Activated gamma-delta T cell (primary cell): ENCODE data around the gene TXNDC11.

Source experiments
- DNase-seq: peaks from one replicate; lab custom pipeline; 2025; lab: John Stamatoyannopoulos, UW

Gene TXNDC11

DNA sequence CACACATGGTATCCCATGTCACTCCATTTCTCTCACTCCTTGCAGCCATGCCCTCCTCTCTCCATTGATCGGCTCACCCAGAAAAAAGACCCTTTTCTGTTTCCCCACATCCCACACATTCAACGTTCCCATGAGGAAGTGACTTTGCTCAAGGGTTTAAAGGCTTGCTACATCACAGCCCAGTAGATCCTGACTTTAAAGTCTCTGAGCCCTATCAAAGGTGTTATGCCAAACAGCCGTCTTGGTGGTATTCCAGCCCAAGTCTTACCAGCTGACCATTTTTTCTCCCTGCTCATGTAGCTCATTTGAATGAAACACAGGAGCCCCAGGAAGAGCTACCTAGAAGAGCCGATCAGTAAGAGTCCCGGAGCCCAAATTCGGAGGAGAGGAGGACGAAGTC lies 7.4 kb upstream of the TXNDC11 start:
- no peak for DNase-seq

DNA sequence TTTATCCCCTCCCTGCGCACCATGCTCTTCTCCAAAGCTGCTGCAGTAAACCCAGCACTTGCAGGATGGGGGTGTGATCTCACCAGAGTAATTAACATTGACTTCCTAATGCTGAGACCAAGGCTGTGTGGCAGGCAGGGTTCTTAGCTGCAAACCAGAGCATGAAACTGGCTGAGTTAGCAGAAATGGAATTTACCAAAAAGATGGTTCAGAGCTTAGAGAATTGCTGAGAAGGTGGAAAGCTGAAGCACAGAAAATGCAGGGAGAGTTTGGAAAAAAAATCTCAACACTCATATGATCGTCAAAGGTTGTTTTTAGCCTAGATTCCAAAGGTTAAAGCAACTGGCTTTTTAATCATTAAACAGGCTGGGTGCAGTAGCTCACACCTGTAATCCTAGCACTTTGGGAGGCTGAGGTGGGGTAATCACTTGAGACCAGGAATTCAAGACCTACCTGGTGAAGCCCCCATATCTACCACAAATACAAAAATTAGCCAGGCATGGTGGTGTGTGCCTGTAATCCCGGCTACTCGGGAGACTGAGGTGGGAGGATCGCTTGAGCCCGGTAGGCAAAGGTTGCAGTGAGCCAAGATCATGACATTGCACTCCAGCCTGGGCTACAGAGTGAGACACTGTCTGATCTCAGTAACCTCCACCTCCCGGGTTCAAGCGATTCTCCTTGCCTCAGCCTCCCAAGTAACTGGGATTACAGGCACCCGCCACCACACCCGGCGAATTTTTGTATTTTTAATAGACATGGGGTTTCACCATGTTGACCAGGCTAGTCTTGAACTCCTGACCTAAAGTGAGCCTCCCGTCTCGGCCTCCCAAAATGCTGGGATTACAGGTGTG lies 6.0 kb upstream of the TXNDC11 start:
- no peak for DNase-seq

DNA sequence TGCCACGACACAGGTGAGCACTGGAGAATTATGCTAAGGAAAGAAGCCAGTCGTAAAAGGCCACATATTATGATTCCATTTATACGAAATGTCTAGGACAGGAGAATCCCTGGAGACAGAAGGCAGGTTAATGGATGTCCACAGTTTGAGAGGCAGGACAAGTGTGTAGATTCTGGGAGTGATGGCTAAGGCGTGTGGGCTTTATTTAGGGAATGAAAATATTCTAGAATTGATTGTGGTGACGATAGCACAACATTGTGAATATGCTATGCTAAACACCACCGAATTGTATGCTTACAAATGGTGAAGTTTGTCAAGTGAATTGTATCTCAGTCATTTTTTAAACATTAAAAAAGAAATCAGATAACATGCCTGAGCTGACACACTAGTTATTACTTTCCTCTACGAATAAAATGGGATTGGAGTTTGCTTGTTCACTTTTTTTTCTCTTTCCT lies 5.3 kb upstream of the TXNDC11 start:
- DNase-seq, result no peak

DNA sequence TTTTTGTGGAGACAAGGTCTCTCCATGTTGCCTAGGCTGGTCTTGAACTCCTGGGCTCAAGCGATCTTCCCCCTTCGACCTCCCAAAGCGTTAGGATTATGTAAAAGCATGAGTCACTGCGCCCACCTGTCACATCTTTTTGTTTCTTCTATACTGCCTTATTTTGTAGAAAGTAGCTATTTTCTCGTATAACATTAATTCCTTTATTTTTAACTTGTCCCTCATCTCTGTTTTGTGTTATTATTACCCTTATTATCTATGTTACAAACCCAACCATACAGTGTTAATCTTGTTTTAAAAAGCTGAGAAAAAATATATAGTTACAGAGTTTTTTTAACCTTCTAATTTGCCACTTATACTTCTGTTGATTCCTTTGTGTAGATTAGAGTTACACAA lies 1.4 kb upstream of the TXNDC11 start:
- DNase-seq, result no peak

DNA sequence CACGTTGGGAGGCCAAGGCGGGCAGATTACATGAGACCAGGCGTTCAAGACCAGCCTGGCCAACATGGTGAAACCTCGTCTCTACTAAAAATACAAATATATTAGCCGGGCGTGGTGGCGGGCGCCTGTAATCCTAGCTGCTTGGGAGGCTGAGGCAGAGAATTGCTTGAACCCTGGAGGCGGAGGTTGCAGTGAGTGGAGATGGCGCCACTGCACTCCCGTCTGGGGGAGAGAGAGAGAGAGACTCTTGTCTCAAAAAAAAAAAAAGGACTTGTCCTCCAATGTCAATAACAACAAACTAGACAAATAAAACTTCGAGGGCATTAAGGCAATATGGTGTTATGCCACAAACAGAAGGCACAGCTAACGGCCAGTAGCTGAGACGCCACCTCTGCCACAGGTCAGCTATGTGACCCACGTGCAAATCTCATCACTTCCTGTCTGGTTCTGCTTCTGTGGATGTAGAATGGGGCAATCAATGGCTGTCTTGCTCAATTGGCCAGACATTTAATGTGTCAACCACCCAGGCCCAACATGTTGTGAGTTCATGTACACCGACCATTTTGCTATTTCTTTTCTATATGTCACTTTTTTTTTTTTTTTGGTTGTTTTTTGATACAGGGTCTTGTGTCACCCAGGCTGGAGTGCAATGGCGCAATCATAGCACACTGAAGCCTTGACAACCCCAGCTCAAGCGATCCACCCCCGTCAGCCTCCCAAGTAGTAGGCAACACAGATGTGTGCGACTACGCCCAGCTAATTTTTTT lies 834 bp upstream of the TXNDC11 start:
- no peak for DNase-seq

DNA sequence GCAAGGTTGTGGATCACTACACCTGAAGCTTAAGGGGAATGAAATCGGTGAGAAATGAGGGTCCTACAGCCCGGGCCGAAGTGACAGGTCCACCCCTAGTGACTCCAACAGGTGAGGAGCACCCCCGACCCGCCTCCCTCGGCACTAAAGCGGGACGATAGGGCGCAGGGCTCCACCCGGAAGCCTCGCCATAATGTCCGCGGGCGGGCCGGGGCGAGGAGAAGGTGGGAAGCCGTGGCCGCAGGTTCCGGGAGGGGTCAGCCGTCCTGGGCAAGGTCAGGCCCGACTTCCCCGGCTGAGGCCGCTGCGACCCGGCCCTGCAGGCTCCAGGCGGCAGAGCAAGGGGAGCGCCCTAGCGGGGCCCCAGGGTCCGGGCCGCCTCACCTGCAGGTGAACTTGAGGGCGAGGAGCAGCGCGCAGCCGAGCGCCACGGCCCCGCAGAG lies 543 bp downstream of the TXNDC11 start:
- DNase-seq, result no peak

DNA sequence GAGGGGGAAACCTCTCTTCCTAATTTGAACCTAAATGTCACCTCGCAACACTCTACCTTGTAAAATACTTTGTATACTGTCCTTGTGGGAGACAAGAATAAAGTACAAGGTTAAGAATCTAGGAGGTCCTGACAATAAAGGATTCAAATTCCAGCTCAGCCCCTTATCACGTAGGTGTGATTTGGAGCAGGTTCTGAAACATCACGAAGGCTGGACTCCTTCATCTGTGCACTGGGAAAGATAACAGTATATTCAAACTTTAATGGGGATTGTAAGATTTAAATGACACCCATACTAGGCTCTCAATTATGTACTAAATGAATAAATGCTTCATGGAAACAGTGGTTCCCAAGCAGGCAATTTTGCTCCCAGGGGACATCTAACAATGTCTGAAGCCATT lies 2.1 kb downstream of the TXNDC11 start:
- DNase-seq, result no peak

DNA sequence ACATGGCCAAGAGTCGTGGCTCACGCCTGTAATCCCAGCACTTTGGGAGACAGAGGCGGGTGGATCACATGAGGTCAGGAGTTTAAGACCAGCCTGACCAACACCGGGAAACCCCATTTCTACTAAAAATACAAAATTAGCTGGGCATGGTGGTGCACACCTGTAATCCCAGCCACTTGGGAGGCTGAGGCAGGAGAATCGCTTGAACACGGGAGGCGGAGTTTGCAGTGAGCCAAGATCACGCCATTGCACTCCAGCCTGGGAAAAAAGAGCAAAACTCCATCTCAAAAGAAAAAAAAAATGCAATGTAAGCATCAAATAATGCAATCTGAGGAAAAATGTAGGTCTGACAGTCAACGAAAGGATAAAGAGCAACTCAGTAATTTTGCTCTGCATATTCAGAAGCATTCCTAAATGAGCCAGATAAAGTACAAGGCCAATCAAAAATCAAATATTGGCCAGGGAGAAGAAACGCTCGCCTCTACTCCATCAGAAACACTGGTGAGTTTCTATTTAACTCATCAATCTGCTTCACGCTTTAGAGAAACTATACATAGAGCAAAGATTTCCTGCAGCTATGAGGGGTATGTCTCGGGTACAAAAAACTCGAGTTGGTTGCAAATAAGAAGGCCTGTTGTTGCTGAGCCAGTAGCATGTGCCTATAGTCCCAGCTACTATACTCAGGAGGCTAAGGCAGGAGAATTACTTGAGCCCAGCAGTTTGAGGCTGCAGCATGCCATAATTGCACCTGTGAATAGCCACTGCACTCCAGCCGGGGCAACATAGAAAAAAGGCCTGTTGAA lies 3.7 kb downstream of the TXNDC11 start:
- DNase-seq, result no peak

DNA sequence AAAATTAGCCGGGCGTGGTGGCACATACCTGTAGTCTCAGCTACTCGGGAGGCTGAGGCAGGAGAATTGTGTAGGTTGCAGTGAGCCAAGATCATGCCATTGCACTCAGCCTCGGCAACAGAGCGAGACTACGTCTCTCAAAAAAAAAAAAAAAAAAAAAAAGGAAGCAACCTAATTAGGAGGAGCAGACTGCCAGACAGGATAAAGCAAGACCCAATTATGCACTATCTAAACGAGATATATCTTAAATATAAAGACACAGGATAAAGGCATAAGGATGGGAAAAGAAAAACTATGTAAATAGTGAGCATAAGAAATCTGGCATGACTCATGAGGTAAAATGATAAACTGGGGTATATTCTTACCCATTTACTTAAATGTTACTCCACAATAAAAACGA lies 4.9 kb downstream of the TXNDC11 start:
- no peak for DNase-seq

DNA sequence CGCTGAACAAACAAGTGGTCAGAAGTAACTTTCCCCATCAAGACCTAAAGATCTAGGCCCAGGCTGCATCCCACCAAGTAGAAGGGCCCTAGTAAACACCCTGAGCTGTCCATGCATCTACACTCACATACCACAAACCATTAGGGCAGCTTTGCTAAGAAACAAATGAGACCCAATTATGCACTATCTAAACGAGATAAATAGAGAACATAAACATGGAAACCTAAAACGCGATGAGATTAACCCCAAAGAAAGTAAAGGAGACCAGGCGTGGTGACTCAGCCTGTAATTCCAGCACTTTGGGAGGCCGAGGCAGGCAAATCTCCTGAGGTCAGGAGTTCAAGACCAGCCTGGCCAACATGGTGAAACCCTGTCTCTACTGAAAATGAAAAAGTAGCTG lies 5.8 kb downstream of the TXNDC11 start:
- no peak for DNase-seq

DNA sequence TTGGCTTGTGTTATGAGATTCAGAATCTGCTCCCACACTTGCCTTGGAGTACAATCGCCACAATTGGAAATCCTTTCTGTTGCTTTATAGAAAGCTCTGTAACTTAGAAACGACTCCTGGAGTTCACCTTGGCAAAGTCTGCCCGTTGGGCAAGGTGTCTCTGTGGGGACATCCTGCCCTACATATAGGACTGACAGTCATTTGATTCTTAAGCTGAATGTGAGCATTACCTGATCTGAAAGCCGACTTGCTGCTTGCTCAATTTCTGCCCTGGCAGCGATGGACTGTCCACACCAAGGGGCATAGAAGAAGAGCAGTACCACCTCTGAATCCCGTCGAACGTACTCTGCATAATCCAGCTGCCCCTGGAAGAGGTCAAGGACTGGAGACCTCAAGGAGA lies 6.9 kb downstream of the TXNDC11 start:
- no peak for DNase-seq

DNA sequence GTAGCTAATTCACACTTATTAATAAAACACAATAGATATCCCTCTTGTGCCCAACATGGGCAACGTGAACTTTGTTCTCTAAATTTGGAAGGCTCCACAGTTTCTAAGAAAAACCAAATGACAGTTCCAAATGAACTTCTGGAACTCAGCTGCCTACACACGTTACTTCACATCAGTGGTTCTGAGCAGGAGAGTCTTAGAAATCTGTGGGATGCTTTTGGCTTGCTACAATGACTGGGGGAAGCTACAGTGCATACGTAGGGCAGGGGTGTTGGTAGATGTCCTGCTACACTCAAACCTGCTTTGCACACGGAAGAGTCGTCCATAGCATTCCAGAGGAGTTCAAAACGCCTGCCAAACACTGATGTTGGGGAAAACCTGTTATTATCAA lies 8.0 kb downstream of the TXNDC11 start:
- no peak for DNase-seq

DNA sequence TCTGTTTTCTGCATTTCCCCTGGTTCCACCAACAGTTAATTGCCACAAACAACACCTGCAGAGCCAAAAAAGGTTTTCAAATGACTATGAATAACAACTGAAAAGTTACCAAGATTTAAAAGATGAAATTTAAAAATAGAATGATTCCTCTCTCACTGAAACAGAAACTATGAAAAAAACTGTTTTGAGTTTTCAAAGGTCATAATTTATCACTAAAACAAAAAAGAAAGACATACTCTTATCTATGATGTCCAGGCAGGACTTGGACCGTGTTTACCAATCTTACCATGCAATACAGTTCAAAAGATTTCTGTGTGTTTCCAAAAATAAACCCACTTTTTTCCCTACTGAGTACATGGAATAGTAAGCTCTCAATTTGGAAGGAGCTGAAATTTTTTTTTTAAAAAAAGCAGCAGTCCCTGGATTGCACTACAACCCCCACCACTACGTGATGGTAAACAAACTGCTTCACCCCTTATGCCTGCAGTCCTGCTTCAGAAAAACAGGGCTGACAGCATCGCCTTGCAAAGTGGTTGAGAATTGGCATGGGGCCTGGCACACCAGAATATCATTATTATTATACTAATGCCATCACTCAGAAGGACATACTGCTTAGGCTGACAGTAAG lies 8.5 kb downstream of the TXNDC11 start:
- no peak for DNase-seq

DNA sequence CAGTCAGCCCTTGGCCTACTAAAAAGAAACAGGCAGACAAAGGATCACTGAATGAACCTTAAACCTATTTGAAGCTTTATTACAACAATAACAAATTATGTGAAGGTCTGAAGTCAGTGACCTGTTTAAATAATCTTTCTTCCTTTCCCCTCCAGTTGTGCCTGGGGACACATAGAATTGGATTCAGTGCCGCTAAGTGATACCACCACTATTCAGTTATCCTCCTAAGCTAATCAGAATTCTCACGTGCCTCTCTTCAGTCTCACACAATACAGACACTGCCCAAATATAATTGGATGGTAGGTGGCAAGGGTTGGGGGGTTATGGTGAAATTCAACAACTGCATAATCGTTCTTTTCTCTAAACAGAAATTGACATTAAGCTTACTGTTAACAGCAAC lies 11.4 kb downstream of the TXNDC11 start:
- DNase-seq, result no peak

DNA sequence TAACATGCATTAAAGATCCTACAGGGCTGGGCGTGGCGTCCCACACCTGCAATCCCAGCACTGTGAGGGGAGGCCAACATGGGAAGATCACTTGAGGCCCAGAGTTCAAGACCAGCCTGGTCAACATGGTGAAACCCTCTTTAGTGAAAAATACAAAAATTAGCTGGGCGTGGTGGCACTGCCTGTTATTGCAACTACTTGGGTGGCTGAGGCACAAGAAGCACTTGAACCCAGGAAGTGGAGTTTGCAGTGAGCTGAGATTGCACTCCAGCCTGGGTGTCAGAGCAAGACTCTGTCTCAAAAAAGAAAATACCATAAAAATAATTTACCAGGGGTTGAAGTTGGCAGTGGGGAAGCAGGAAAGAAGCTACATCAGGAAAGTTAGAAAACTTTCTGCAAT lies 12.9 kb downstream of the TXNDC11 start:
- no peak for DNase-seq

DNA sequence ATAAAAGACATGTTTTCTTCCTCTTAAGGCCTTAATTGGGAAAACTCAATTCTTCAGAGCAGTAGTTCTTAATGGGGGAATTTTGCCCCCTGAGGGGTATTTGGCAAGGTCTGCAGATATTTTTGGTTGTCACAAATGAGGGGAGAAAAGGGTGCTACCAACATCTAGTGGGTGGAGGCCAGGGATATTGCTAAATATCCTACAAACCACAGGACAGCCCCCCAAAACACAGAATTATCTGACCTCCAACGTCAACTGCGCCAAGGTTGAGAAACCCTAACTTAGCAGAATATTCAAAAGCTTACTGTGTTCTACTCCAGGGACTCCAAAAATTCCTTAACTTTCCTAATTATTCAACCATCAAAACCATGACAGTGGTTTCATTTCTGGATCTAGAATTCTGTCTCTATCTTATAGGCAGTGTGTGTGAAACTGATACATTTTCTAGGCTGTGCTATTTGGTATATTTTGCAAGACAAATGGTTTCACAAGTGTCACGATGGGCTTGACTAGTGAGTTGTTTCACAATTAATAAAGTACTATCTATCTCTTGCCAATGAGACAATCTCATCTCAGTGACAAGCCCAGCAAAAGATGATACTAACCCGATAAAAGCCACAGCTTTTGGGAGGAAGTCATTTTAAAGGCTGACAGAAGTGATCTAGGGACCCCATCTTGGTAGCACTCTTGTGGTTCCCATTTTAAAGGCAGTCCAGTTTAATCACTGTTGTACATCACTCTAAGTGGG lies 14.7 kb downstream of the TXNDC11 start:
- DNase-seq, result no peak

DNA sequence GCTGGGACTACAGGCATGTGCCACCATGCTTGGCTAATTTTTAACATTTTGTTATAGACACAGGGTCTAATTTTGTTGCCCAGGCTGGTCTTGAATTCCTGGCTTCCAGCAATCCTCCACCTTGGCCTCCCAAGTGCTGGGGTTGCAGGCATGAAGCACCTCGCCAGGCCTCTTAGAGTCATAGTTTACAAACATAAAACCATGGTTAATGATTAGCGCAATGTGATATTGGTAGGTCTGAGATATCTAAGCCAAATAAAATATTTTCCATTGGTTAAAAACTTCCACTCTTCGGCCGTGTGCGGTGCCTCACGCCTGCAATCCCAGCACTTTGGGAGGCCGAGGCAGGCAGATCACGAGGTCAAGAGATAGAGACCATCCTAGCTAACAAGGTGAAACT lies 16.6 kb downstream of the TXNDC11 start:
- no peak for DNase-seq

DNA sequence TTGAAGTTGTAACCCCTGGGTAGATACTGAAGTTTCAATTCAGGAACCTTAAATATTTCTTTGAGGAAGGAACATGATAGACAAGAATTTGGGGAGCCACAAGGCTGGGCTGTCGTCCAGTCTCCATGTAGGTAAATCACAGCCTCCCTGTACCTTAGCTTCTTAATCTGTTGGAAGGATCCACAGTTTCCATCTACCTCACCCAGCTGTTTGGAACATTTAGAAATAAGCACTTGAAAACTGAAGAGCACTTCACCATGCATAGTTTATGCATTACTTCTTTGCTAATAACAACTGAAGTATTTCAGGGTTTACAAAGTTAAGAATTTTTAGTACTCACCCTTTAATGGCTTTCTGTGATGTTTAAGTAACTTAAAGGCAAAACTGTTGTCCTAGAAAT lies 17.2 kb downstream of the TXNDC11 start:
- no peak for DNase-seq

DNA sequence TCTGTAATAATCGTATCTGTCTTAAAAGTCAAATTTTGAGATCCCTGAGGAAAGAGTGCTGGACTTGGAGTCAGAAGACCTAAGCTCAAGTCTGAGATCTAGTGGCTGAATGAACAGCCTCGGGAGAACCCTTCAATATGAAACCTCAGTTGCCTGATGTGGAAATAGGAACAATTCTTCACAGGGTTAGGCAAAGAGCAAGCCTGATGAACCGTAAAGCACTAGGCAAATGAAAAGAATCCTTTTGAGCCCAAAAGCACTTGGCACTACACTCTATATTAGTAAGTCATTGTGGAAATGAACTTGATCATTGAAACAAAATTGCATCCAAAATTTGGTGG lies 20.2 kb downstream of the TXNDC11 start:
- DNase-seq, result no peak

DNA sequence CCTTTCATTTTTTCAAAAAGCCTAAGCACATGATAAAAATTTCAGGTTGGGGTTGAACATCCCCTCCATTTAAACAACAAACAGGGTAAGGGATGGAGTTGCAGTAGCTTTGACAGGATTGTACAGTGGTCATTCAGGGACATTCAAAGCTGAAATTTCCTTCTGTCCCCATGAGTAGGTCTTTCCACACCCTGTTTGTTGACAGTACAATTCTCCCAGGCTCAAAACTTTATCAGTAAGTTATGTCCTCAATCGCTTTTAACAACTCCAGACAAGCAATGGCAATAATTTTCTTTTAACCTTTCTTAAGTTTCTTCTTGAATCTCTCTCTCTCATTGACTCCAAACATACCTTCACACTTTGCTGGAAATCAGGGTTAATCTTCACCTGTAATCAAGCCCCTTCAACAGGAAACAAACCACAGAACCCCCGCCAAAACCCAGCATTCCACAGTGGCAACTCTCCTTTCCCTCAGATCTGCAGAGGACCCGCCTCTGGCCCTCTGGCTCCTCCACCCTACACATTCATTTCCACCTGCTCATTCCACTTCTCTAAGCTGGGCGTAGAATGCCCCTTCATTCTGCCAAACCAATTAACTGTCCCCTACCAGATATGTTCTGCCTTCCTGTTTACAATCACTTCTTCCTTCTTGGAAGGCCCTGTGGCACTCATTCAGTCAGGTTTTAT lies 20.7 kb downstream of the TXNDC11 start:
- DNase-seq, result no peak

DNA sequence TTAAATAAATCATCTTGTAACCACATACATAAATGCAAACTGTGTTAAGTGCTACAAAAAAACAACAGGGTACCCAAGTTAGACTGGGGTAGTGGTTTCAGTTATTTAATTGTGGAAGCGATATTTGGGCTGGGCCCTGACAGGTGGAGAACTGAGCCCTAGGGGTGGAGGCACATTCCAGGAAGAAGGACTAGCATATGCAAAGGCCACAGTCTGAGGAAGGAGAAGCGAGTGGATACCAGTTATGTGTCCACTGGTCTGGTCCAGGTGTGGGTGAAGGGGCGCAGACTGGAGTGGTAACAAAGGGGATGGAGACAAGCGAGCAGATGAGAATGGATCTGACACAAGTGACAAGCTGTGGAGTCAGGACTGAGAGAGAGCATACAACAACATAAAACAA lies 22.9 kb downstream of the TXNDC11 start:
- no peak for DNase-seq
